HepG2 (cell line): ENCODE measurements around the gene SLC24A4. TPM values are rescaled to one million over a fixed set of nuclear protein-coding genes. Genes with fewer than 3 reads are reported as not detected.
A peak's percentile ranks its signal among the peaks of the same experiment; 100 is the strongest.

Experiments used
- KDM3A ChIP-seq: IDR thresholded peaks from 2 replicates; pipeline ENCODE4 v1.6.1; 2018; ENCODE audit warnings: low read depth, missing compliant biosample characterization
- MEIS2 ChIP-seq: sonication (generic); formaldehyde crosslinking; IDR thresholded peaks from 2 replicates; pipeline ENCODE4 v1.9.0; 2021; ENCODE audit warnings: mild to moderate bottlenecking, missing genetic modification reagents
- POLR2AphosphoS5 ChIP-seq: IDR thresholded peaks from 2 replicates; pipeline ENCODE4 v1.6.1; 2012; ENCODE audit warnings: low read depth, low read length
- SRSF4 ChIP-seq: fragments of 200-400 bp; formaldehyde crosslinking; IDR thresholded peaks from one replicate; pipeline ENCODE4 v1.6.1; 2018; ENCODE audit warnings: mild to moderate bottlenecking, low read depth, low read length, moderate library complexity; ENCODE audit not compliant: poor library complexity, severe bottlenecking
- THAP11 ChIP-seq: IDR thresholded peaks from 2 replicates; pipeline ENCODE4 v1.6.1; 2016; ENCODE audit warnings: missing biosample characterization, missing genetic modification reagents
- THAP8 ChIP-seq: sonication (generic); formaldehyde crosslinking; IDR thresholded peaks from 2 replicates; pipeline ENCODE4 v1.5.1; 2020; ENCODE audit warnings: missing genetic modification reagents, mild to moderate bottlenecking, borderline replicate concordance
- ZNF17 ChIP-seq: sonication (generic); formaldehyde crosslinking; IDR thresholded peaks from 2 replicates; pipeline ENCODE4 v1.5.0; 2020; ENCODE audit warnings: mild to moderate bottlenecking, missing genetic modification reagents
- ZNF256 ChIP-seq: sonication (generic); formaldehyde crosslinking; conservative IDR thresholded peaks from 2 replicates; pipeline ENCODE4 v1.4.0; 2020; ENCODE audit warnings: missing genetic modification reagents
- ZNF264 ChIP-seq: sonication (generic); formaldehyde crosslinking; IDR thresholded peaks from 2 replicates; pipeline ENCODE4 v1.4.0; 2020; ENCODE audit warnings: missing genetic modification reagents
- ZNF337 ChIP-seq: sonication (generic); formaldehyde crosslinking; IDR thresholded peaks from 2 replicates; pipeline ENCODE4 v1.5.1; 2020; ENCODE audit warnings: missing genetic modification reagents, low read depth, mild to moderate bottlenecking, borderline replicate concordance
- ZNF629 ChIP-seq: sonication (generic); formaldehyde crosslinking; conservative IDR thresholded peaks from 2 replicates; pipeline ENCODE4 v1.5.0; 2020; ENCODE audit warnings: missing genetic modification reagents
- polyA plus RNA-seq, 8 experiments: library from polyadenylated mRNA; depleted of rRNA in 3 of 8; stranded (reverse) in 7 of 8; unstranded in 1 of 8; fragments of >200 nt; fragmentation: Illumina TruSeq in 4 of 8; extraction: Trizol in 4 of 8; gene quantifications; 2 replicates each; pipeline versions ENCODE4 v1.2.1 to v1.2.3, GENCODE V29; 2011 to 2016; ENCODE audit warnings: low read depth in 4 of 8, missing spikeins in 1 of 8, mixed read lengths in 1 of 8; ENCODE audit not compliant: insufficient read depth in 1 of 8
- total RNA-seq, 5 experiments: library from RNA; depleted of rRNA; stranded (reverse); fragments of >200 nt; fragmentation: Illumina TruSeq; extraction: Trizol; gene quantifications; 2 replicates each; pipeline ENCODE4 v1.2.3, GENCODE V29; 2016; ENCODE audit warnings: low read depth in 1 of 5
- TF ChIP-seq, protein P1 (sequence below): sonication (generic); formaldehyde crosslinking; IDR thresholded peaks from 2 replicates; pipeline ENCODE4 v1.5.1; 2020; ENCODE audit warnings: missing genetic modification reagents, mild to moderate bottlenecking, borderline replicate concordance
- TF ChIP-seq, protein P2 (sequence below): sonication (generic); formaldehyde crosslinking; IDR thresholded peaks from 2 replicates; pipeline ENCODE4 v1.8.0; 2022; ENCODE audit warnings: mild to moderate bottlenecking, missing genetic modification reagents
- TF ChIP-seq, protein P3 (sequence below): sonication (generic); formaldehyde crosslinking; IDR thresholded peaks from 2 replicates; pipeline ENCODE4 v1.8.1; 2023; ENCODE audit warnings: mild to moderate bottlenecking, missing genetic modification reagents
- TF ChIP-seq, protein P4 (sequence below): sonication (generic); formaldehyde crosslinking; IDR thresholded peaks from 2 replicates; pipeline ENCODE4 v1.4.0; 2020; ENCODE audit warnings: missing genetic modification reagents, borderline replicate concordance

Gene SLC24A4
- total and polyA plus RNA-seq, 2 of the 13 experiments (the other 11 are each of a cell fraction or from before 2014, with no cell fraction given): not detected

DNA sequence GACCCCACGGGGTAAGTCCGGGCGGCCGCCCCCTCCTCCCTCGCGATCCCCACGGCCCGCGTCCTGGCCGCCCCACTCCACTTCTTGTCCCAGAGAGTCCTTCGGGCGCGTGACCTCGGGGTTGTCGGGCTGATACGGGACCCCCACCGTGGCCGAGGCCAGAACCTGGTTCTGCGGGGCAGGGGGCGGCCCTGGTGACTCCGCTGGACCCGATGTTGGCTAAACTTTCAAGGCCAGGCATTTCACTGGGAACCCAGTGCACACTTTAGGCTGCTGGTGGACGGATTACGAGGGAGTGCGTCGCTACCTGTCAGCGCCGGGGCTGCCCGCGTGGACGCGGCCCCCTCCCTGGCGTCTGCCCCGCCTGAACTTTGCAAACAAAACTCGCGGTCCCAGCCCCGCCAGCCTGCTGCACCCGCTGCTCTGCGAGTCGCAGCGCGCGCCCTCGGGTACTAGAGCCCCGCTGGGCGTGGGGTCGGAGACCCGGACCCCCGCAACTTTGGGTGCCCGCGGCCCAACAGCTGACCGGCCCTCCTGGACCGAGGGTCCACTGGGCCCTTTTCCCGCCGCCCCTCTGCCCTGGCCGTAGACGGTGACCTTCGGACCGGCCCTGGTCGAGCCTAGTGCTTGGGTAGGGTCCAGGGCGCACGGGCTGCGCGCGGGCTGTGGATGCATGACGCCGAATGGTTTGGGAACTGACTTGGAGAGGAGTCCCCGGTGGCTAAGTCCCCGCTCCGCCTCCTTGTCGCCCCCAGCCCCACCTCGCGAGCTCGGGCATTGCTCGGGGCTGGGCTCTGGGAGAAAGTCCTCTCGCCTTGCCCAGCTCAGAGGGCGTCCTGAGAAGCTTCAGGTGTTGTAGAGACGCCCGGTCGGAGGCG lies 191.2 kb downstream of the SLC24A4 start (continued):
- TF ChIP-seq, protein P1, sequence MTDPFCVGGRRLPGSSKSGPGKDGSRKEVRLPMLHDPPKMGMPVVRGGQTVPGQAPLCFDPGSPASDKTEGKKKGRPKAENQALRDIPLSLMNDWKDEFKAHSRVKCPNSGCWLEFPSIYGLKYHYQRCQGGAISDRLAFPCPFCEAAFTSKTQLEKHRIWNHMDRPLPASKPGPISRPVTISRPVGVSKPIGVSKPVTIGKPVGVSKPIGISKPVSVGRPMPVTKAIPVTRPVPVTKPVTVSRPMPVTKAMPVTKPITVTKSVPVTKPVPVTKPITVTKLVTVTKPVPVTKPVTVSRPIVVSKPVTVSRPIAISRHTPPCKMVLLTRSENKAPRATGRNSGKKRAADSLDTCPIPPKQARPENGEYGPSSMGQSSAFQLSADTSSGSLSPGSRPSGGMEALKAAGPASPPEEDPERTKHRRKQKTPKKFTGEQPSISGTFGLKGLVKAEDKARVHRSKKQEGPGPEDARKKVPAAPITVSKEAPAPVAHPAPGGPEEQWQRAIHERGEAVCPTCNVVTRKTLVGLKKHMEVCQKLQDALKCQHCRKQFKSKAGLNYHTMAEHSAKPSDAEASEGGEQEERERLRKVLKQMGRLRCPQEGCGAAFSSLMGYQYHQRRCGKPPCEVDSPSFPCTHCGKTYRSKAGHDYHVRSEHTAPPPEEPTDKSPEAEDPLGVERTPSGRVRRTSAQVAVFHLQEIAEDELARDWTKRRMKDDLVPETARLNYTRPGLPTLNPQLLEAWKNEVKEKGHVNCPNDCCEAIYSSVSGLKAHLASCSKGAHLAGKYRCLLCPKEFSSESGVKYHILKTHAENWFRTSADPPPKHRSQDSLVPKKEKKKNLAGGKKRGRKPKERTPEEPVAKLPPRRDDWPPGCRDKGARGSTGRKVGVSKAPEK (CRISPR knock-in tag): no peak
- TF ChIP-seq POLR2AphosphoS5 (peak; percentile 64), THAP11 (peak; percentile 10; the same call in 1 of the 2 replicates), ZNF17 (no peak), ZNF629 (CRISPR knock-in tag) (peak; percentile 66), ZNF337 (CRISPR knock-in tag) (no peak), THAP8 (CRISPR knock-in tag) (0 out of 2 replicates have a peak, but pooled peaks have one; percentile 60), KDM3A (CRISPR knock-in tag) (0 out of 2 replicates have a peak, but pooled peaks have one; percentile 77), ZNF264 (CRISPR knock-in tag) (peak; percentile 50; the same call in 1 of the 2 replicates), SRSF4 (no peak), MEIS2 (peak; percentile 77), ZNF256 (CRISPR knock-in tag) (0 out of 2 replicates have a peak, but pooled peaks have one; percentile 27)
- TF ChIP-seq, protein P2, sequence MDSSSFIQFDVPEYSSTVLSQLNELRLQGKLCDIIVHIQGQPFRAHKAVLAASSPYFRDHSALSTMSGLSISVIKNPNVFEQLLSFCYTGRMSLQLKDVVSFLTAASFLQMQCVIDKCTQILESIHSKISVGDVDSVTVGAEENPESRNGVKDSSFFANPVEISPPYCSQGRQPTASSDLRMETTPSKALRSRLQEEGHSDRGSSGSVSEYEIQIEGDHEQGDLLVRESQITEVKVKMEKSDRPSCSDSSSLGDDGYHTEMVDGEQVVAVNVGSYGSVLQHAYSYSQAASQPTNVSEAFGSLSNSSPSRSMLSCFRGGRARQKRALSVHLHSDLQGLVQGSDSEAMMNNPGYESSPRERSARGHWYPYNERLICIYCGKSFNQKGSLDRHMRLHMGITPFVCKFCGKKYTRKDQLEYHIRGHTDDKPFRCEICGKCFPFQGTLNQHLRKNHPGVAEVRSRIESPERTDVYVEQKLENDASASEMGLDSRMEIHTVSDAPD (CRISPR knock-in tag): peak; percentile 79; the same call in 1 of the 2 replicates
- TF ChIP-seq, protein P3, sequence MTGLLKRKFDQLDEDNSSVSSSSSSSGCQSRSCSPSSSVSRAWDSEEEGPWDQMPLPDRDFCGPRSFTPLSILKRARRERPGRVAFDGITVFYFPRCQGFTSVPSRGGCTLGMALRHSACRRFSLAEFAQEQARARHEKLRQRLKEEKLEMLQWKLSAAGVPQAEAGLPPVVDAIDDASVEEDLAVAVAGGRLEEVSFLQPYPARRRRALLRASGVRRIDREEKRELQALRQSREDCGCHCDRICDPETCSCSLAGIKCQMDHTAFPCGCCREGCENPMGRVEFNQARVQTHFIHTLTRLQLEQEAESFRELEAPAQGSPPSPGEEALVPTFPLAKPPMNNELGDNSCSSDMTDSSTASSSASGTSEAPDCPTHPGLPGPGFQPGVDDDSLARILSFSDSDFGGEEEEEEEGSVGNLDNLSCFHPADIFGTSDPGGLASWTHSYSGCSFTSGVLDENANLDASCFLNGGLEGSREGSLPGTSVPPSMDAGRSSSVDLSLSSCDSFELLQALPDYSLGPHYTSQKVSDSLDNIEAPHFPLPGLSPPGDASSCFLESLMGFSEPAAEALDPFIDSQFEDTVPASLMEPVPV (CRISPR knock-in tag): peak; percentile 89
- TF ChIP-seq, protein P4, sequence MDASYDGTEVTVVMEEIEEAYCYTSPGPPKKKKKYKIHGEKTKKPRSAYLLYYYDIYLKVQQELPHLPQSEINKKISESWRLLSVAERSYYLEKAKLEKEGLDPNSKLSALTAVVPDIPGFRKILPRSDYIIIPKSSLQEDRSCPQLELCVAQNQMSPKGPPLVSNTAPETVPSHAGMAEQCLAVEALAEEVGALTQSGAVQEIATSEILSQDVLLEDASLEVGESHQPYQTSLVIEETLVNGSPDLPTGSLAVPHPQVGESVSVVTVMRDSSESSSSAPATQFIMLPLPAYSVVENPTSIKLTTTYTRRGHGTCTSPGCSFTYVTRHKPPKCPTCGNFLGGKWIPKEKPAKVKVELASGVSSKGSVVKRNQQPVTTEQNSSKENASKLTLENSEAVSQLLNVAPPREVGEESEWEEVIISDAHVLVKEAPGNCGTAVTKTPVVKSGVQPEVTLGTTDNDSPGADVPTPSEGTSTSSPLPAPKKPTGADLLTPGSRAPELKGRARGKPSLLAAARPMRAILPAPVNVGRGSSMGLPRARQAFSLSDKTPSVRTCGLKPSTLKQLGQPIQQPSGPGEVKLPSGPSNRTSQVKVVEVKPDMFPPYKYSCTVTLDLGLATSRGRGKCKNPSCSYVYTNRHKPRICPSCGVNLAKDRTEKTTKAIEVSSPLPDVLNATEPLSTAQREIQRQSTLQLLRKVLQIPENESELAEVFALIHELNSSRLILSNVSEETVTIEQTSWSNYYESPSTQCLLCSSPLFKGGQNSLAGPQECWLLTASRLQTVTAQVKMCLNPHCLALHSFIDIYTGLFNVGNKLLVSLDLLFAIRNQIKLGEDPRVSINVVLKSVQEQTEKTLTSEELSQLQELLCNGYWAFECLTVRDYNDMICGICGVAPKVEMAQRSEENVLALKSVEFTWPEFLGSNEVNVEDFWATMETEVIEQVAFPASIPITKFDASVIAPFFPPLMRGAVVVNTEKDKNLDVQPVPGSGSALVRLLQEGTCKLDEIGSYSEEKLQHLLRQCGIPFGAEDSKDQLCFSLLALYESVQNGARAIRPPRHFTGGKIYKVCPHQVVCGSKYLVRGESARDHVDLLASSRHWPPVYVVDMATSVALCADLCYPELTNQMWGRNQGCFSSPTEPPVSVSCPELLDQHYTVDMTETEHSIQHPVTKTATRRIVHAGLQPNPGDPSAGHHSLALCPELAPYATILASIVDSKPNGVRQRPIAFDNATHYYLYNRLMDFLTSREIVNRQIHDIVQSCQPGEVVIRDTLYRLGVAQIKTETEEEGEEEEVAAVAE: no peak
